Mucosa of descending colon (tissue), 3 donors: ENCODE measurements around the gene TUBAL3. TPM values are rescaled to one million over a fixed set of nuclear protein-coding genes. Genes with fewer than 3 reads are reported as not detected.

Source experiments
- ATAC-seq: fragments of 200-7000 bp; cut with Tn5 transposase; one replicate; pipeline ENCODE4 v1.9.1; 2020; ENCODE audit warnings: mild to moderate bottlenecking, moderate library complexity
- DNase-seq, 3 donors: peaks; one replicate each; pipeline ENCODE4 v3.0.0-alpha.2; 2020
- H3K36me3 ChIP-seq: fragments of 200-600 bp; one replicate; pipeline ENCODE4 v1.8.0; 2021; ENCODE audit warnings: low read depth, mild to moderate bottlenecking
- H3K4me1 ChIP-seq: fragments of 200-600 bp; one replicate; pipeline ENCODE4 v1.8.0; 2021; ENCODE audit warnings: low read depth, mild to moderate bottlenecking
- H3K4me3 ChIP-seq: fragments of 200-600 bp; one replicate; pipeline ENCODE4 v1.8.0; 2021; ENCODE audit warnings: mild to moderate bottlenecking
- H3K9me3 ChIP-seq: fragments of 200-600 bp; one replicate; pipeline ENCODE4 v1.8.0; 2021; ENCODE audit warnings: mild to moderate bottlenecking
- intact Hi-C, 2 donors: fragments of 100-400 bp; cut with DNase I in 1 of 2; cut with micrococcal nuclease in 1 of 2; formaldehyde crosslinking; loops; one replicate each; pipeline versions ENCODE4 v1.11.0 to v1.11.1; 2022; cut with DNase I, micrococcal nuclease
- total RNA-seq, 3 donors: library from RNA; stranded (reverse); fragmentation: NEBNext Ultra II Directional in 2 of 3; extraction: Animal tissue kit (Norgen Biotek cat#: 25700) in 2 of 3; gene quantifications; one replicate each; pipeline versions ENCODE4 v1.2.1 to v1.2.4, GENCODE V29; 2021 to 2023
- TF ChIP-seq, protein P1 (sequence below): fragments of 200-600 bp; IDR thresholded peaks from one replicate; pipeline ENCODE4 v1.8.0; 2022; ENCODE audit warnings: antibody characterized with exemption, mild to moderate bottlenecking
- donor health status: DM: no; HTN: no; CAD: no; lungs with moderate emphysema.
- donor health status: DM: no; HTN: no; CAD: no.
- donor health status: DM: no; HTN: yes; CAD: no.

Gene TUBAL3
- total RNA-seq, 3 donors from 2014 or later: 20.9 to 64.0 (median 38.7) TPM

DNA sequence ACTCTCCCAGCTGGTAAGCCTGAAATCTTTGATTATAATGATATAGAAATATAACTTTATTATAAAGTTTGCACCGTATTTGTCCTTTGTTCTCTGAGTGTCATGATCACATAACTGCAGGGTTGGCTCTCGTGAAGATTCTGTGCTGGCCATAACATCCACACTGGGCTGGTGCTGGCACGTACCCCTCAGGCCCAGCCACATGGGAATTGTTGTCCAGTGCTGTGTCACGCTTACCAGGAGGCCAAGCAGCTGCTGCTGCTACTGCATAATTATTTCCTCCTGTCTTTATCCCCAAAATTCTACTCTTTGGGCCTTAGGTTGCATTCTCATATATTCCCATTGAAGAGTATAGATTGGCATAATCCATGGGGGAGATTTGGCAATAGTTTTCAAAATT, 60.6 kb downstream of the TUBAL3 start:
- Histone ChIP-seq H3K4me3 (no peak overlapping the region), H3K9me3 (no peaks in the 10 kb centered on the region), H3K36me3 (no peaks in the 10 kb centered on the region), H3K4me1 (no peaks in the 10 kb centered on the region)
- DNase-seq: no peak
- no peak for ATAC-seq
- TF ChIP-seq, protein P1, sequence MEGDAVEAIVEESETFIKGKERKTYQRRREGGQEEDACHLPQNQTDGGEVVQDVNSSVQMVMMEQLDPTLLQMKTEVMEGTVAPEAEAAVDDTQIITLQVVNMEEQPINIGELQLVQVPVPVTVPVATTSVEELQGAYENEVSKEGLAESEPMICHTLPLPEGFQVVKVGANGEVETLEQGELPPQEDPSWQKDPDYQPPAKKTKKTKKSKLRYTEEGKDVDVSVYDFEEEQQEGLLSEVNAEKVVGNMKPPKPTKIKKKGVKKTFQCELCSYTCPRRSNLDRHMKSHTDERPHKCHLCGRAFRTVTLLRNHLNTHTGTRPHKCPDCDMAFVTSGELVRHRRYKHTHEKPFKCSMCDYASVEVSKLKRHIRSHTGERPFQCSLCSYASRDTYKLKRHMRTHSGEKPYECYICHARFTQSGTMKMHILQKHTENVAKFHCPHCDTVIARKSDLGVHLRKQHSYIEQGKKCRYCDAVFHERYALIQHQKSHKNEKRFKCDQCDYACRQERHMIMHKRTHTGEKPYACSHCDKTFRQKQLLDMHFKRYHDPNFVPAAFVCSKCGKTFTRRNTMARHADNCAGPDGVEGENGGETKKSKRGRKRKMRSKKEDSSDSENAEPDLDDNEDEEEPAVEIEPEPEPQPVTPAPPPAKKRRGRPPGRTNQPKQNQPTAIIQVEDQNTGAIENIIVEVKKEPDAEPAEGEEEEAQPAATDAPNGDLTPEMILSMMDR: no peak
- intact Hi-C loops: no loop called here

DNA sequence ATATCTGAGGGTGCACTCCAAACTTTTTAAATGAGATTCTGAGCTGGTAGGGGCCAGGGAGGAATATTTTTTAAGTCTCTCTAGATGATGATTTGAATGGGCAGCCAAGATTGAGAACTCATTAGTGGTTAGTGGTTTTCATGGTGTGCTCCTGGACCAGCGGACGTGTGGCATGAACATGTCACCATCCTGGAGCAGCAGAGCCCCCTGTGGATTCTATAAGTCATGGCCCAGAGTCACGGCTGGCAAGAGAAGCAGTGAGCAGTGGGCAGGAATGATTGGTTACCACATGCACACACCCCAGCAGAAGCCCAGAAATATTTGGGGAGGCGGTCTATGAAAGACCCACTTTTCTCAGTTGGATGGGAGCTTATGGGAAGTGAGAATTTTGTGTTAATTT, 61.1 kb downstream of the TUBAL3 start:
- no peak for ATAC-seq
- no peak overlapping the region for H3K4me3 ChIP-seq

More for the DNA sequence above, 61.1 kb downstream of the TUBAL3 start:
- peak in 1 of 3 donors; percentile 10 for DNase-seq
- Histone ChIP-seq H3K9me3 (no peaks in the 10 kb centered on the region), H3K4me1 (no peaks in the 10 kb centered on the region), H3K36me3 (no peaks in the 10 kb centered on the region)
- TF ChIP-seq, protein P1: no peak
- intact Hi-C loops: no loop called here

Other genes with a start within 250 kb of the TUBAL3 start
- gene AKR1C8, start 219.7 kb downstream of the TUBAL3 start, total RNA-seq: not detected
- not detected for gene AKR1C4, start 208.0 kb downstream of the TUBAL3 start, total RNA-seq
- 1 to 10 TPM; 1.4 to 5.9 (median 4.8) TPM for gene UCN3, start 39.9 kb downstream of the TUBAL3 start, total RNA-seq
- 100 to 1,000 TPM; 213 to 399 (median 359) TPM for gene NET1, start 7.7 kb upstream of the TUBAL3 start, total RNA-seq
- gene CALML5, start 94.7 kb upstream of the TUBAL3 start, total RNA-seq: not detected
- gene CALML3, start 120.1 kb upstream of the TUBAL3 start, total RNA-seq: under 1 TPM in 2 of 3 donors, not detected in 1; 0.09 to 0.17 TPM